Skeletal muscle tissue (tissue), 4 donors: ENCODE data around the gene HDLBP. TPM values are rescaled to one million over a fixed set of nuclear protein-coding genes. Genes with fewer than 3 reads are reported as not detected.

Experiments used
- H3K27ac ChIP-seq: one replicate; pipeline ENCODE4 v1.7.0; 2013; ENCODE audit warnings: mild to moderate bottlenecking, low read depth, low read length, inconsistent platforms
- H3K27me3 ChIP-seq, 3 donors: one replicate each; pipeline ENCODE4 v1.7.0; 2013; ENCODE audit warnings: low read length in 3 of 3; ENCODE audit not compliant: control insufficient read depth in 3 of 3, insufficient read depth in 3 of 3
- H3K36me3 ChIP-seq, 3 donors: one replicate each; pipeline ENCODE4 v1.7.0; 2013; ENCODE audit warnings: low read length in 3 of 3; ENCODE audit not compliant: control insufficient read depth in 3 of 3, insufficient read depth in 3 of 3
- H3K4me1 ChIP-seq, 3 donors: one replicate each; pipeline ENCODE4 v1.7.0; 2013; ENCODE audit warnings: low read length in 3 of 3, mild to moderate bottlenecking in 3 of 3; ENCODE audit not compliant: control insufficient read depth in 3 of 3, insufficient read depth in 3 of 3
- H3K4me3 ChIP-seq, 3 donors: one replicate each; pipeline ENCODE4 v1.7.0; 2013; ENCODE audit warnings: low read length in 3 of 3
- H3K9ac ChIP-seq, 3 donors: one replicate each; pipeline ENCODE4 v1.7.0; 2013; ENCODE audit warnings: low read length in 3 of 3, mild to moderate bottlenecking in 3 of 3, moderate library complexity in 2 of 3, low read depth in 1 of 3
- H3K9me3 ChIP-seq, 3 donors: one replicate each; pipeline ENCODE4 v1.7.0; 2013; ENCODE audit warnings: low read length in 3 of 3; ENCODE audit not compliant: control insufficient read depth in 3 of 3
- total RNA-seq: library from RNA; depleted of rRNA; stranded (reverse); fragments of >200 nt; gene quantifications from one replicate; pipeline ENCODE4 v1.2.3, GENCODE V29; 2014
- donor health status: Osteomylitis.

HDLBP gene
- total RNA-seq, 1 donor from 2014 or later: 473 TPM

- H3K4me1 ChIP-seq: peaks cover 9 to 21% (median 18%) of the 10 kb centered on the region in 3 donors
- no peaks in the 10 kb centered on the region for H3K27me3 ChIP-seq
- peak overlapping the region in 1 of 3 donors; percentile 45 for H3K9ac ChIP-seq
- peaks cover 18 to 65% (median 57%) of the 10 kb centered on the region in 3 donors for H3K36me3 ChIP-seq
- H3K27ac ChIP-seq: peak overlapping the region; percentile 88
- no peaks in the 10 kb centered on the region for H3K9me3 ChIP-seq
- H3K4me3 ChIP-seq: no peak overlapping the region
Observed at GRCh38 chr2:241339839-241340630, 24.6 kb upstream of the HDLBP start.

DNA sequence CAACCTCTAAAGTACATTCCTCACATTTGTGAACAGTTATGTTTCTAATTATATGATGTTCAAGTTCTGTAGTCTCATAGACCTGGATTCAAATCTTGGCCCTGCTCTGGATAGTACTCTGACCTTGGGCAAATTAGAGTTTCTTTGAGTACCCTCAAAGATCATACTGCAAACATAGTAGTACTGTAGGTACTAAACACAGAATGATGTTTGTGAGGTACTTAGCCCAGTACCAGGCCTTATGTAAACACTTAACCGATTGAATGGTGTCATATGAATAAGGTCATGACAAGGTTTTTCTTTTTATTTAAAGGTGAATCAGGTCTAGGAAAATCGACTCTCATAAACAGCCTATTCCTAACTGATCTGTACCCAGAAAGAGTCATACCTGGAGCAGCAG is 19.3 kb upstream of the HDLBP start:
- Histone ChIP-seq H3K36me3 (peaks cover 9 to 43% (median 29%) of the 10 kb centered on the region in 3 donors), H3K4me1 (peaks cover 4 to 8% (median 7%) of the 10 kb centered on the region in 3 donors), H3K27me3 (no peaks in the 10 kb centered on the region), H3K4me3 (no peak overlapping the region), H3K9me3 (no peaks in the 10 kb centered on the region), H3K27ac (no peak overlapping the region), H3K9ac (no peak overlapping the region)

DNA sequence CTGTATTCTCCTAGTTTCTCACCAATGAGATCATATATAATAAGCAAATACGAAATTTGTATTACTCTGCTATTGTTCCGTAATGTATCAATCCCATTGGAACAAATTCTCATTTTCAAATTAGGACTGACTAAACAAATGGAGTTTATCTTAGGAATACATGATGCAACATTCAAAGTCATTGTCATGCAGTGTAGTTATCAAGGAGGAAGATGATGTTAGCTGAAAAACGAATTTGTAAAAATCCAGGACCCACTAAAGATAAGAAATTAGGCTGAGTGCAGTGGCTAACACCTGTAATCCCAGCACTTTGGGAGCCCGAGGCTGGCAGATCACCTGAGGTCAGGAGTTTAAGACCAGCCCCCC is 15.1 kb upstream of the HDLBP start:
- no peaks in the 10 kb centered on the region for H3K4me1 ChIP-seq
- H3K27ac ChIP-seq: no peak overlapping the region
- no peaks in the 10 kb centered on the region for H3K9me3 ChIP-seq
- H3K36me3 ChIP-seq: peaks cover 7 to 19% (median 15%) of the 10 kb centered on the region in 3 donors
- no peak overlapping the region for H3K9ac ChIP-seq
- H3K27me3 ChIP-seq: no peaks in the 10 kb centered on the region
- H3K4me3 ChIP-seq: no peak overlapping the region

- Histone ChIP-seq H3K4me1 (no peaks in the 10 kb centered on the region), H3K27me3 (no peaks in the 10 kb centered on the region), H3K9ac (no peak overlapping the region), H3K9me3 (no peaks in the 10 kb centered on the region), H3K36me3 (peaks cover 7 to 12% (median 12%) of the 10 kb centered on the region in 3 donors), H3K27ac (no peak overlapping the region), H3K4me3 (no peak overlapping the region)
Observed at GRCh38 chr2:241329669-241330615, 14.5 kb upstream of the HDLBP start.

- peaks cover 22 to 30% (median 23%) of the 10 kb centered on the region in 3 donors for H3K4me1 ChIP-seq
- H3K36me3 ChIP-seq: peaks cover 3 to 8% (median 5%) of the 10 kb centered on the region in 3 donors
- no peaks in the 10 kb centered on the region for H3K27me3 ChIP-seq
- no peak overlapping the region for H3K27ac ChIP-seq
- no peaks in the 10 kb centered on the region for H3K9me3 ChIP-seq
- H3K4me3 ChIP-seq: no peak overlapping the region
- no peak overlapping the region for H3K9ac ChIP-seq
Observed at GRCh38 chr2:241325257-241325656, 9.8 kb upstream of the HDLBP start.

- Histone ChIP-seq H3K27me3 (no peaks in the 10 kb centered on the region), H3K9ac (no peak overlapping the region), H3K9me3 (no peaks in the 10 kb centered on the region), H3K27ac (no peak overlapping the region), H3K4me1 (peaks cover 25 to 34% (median 27%) of the 10 kb centered on the region in 3 donors), H3K4me3 (no peak overlapping the region), H3K36me3 (peaks cover 3 to 8% (median 5%) of the 10 kb centered on the region in 3 donors)
Observed at GRCh38 chr2:241324775-241325174, 9.3 kb upstream of the HDLBP start.

GRCh38 chr2:241323778-241324177 is 8.3 kb upstream of the HDLBP start:
- peaks cover 25 to 35% (median 35%) of the 10 kb centered on the region in 3 donors for H3K4me1 ChIP-seq
- no peak overlapping the region for H3K9ac ChIP-seq

GRCh38 chr2:241321886-241322285 is 6.4 kb upstream of the HDLBP start:
- Histone ChIP-seq H3K27me3 (no peaks in the 10 kb centered on the region), H3K4me1 (peaks cover 40 to 54% (median 48%) of the 10 kb centered on the region in 3 donors), H3K27ac (no peak overlapping the region), H3K9me3 (no peaks in the 10 kb centered on the region), H3K36me3 (peaks cover 3 to 4% (median 4%) of the 10 kb centered on the region in 3 donors), H3K4me3 (peak overlapping the region in 1 of 3 donors; percentile 10), H3K9ac (no peak overlapping the region)

More at GRCh38 chr2:241323778-241324177, 8.3 kb upstream of the HDLBP start:
- Histone ChIP-seq H3K36me3 (peaks cover 3 to 5% (median 4%) of the 10 kb centered on the region in 3 donors), H3K27ac (no peak overlapping the region), H3K4me3 (no peak overlapping the region), H3K27me3 (no peaks in the 10 kb centered on the region), H3K9me3 (no peaks in the 10 kb centered on the region)

DNA sequence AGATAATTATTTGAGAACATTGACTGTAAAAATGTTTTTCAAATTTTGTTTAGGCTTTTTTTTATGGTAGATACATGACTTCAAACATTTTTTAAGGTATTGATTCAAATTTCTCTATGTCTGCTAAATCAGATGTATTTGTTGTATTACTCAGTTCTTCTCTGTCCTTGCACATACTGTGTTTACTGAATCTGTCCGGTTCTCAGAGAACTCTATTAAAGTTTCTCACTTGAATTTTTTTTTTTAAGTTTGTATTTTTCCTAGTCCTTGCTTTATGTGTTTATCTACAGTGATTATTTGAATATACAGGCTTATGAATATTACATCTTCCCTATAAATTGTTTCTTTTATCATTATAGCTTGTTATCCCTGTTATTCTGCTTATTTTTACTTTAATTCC is 5.6 kb upstream of the HDLBP start:
- Histone ChIP-seq H3K9me3 (no peaks in the 10 kb centered on the region), H3K27ac (no peak overlapping the region), H3K36me3 (no peaks in the 10 kb centered on the region), H3K4me3 (no peak overlapping the region), H3K4me1 (peaks cover 49 to 61% (median 54%) of the 10 kb centered on the region in 3 donors), H3K9ac (peak overlapping the region in 1 of 3 donors; percentile 44), H3K27me3 (no peaks in the 10 kb centered on the region)
